ENCODE data around the gene CDH12.

DNA sequence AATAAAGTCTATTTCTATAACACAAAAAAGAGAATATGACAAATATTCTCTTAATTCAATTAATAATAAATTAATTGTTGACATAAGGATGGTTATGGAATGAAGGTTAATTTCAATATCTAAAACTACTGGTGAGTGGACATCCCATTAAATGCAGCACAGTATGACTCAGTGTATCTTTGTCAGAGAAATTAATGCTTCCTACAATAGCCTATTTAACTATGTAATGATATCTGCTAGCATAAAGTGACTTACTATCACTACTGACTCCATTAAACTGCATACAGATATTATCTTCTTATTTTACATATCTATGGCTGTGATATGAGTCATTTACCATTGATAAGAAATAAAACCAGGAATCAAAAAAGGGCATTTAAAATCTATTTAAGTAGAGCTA lies 298.7 kb downstream of the CDH12 start:
- TF ChIP-seq POLR2A (IDR thresholded peaks at IDR 0.05), result no peak
- TF ChIP-seq CTCF (IDR thresholded peaks at IDR 0.05), result no peak
- no peak for TF ChIP-seq POLR2AphosphoS5 (IDR thresholded peaks at IDR 0.05)
